ENCODE data around the gene SUPT6H. TPM values are rescaled to one million over a fixed set of nuclear protein-coding genes. Genes with fewer than 3 reads are reported as not detected.
"Not testable (repeated sequence)": the region's sequence is repeated elsewhere in the genome, so short reads cannot be mapped to it uniquely, and the experiment has no call there.

SUPT6H gene
- total and polyA plus RNA-seq, 2 donors (not counting 1 experiment from before 2014, with no cell fraction given): 34.7 to 61.6 TPM

GRCh38 chr17:28722417-28723158 lies 60.6 kb downstream of the SUPT6H start:
- H3K27ac ChIP-seq (ENCODE audit: insufficient read depth, low read length): no peak overlapping the region
- peak overlapping the region in 2 of 4 experiments; percentile 17 to 75 for H3K4me3 ChIP-seq (replicated peaks in 1 of 4; ENCODE audit: control extremely low read depth in 1 of 4, insufficient read depth in 1 of 4, low read depth in 3 of 4, low read length in 4 of 4)
- no peaks in the 10 kb centered on the region for H4K20me1 ChIP-seq (ENCODE audit: control insufficient read depth, extremely low read depth, insufficient read depth, low read length)
- peaks cover 20% of the 10 kb centered on the region for H3K4me1 ChIP-seq (ENCODE audit: control insufficient read depth, extremely low read depth, insufficient read depth, low read length)
- no peak overlapping the region for H3K9ac ChIP-seq (ENCODE audit: insufficient read depth, low read length)
- peaks cover 11% of the 10 kb centered on the region for H3K36me3 ChIP-seq (ENCODE audit: control insufficient read depth, insufficient read depth, low read length)
- H3K4me2 ChIP-seq (ENCODE audit: extremely low read depth, insufficient read depth, low read length): peak overlapping the region; percentile 68
- H3K79me2 ChIP-seq (ENCODE audit: control insufficient read depth, insufficient read depth, low read length): peaks cover 35% of the 10 kb centered on the region
- no peak for DNase-seq (ENCODE audit: low read depth in 2 of 2)
- no peak for TF ChIP-seq EZH2 (IDR thresholded peaks at IDR 0.05; ENCODE audit: low read length, missing control alignments)
- no peak for TF ChIP-seq CTCF (conservative IDR thresholded peaks at IDR 0.05 in 1 of 2, IDR thresholded peaks at IDR 0.05 in 1 of 2; ENCODE audit: low read depth in 1 of 2, low read length in 2 of 2)
- no peak overlapping the region for H2AFZ ChIP-seq (ENCODE audit: low read length)
- H3K9me3 ChIP-seq (ENCODE audit: control insufficient read depth, insufficient read depth, low read depth, low read length): no peaks in the 10 kb centered on the region
- H3K27me3 ChIP-seq (ENCODE audit: control insufficient read depth, insufficient read depth, low read length): no peaks in the 10 kb centered on the region

GRCh38 chr17:28723159-28723835 lies 61.3 kb downstream of the SUPT6H start:
- Histone ChIP-seq H3K4me2 (ENCODE audit: extremely low read depth, insufficient read depth, low read length) (no peak overlapping the region), H3K36me3 (ENCODE audit: control insufficient read depth, insufficient read depth, low read length) (peaks cover 11% of the 10 kb centered on the region), H3K27me3 (ENCODE audit: control insufficient read depth, insufficient read depth, low read length) (no peaks in the 10 kb centered on the region), H3K4me3 (replicated peaks in 1 of 4; ENCODE audit: control extremely low read depth in 1 of 4, insufficient read depth in 1 of 4, low read depth in 3 of 4, low read length in 4 of 4) (peak overlapping the region in 1 of 4 experiments; percentile 4), H3K9me3 (ENCODE audit: control insufficient read depth, insufficient read depth, low read depth, low read length) (no peaks in the 10 kb centered on the region), H3K79me2 (ENCODE audit: control insufficient read depth, insufficient read depth, low read length) (peaks cover 35% of the 10 kb centered on the region), H4K20me1 (ENCODE audit: control insufficient read depth, extremely low read depth, insufficient read depth, low read length) (no peaks in the 10 kb centered on the region), H3K9ac (ENCODE audit: insufficient read depth, low read length) (no peak overlapping the region), H3K4me1 (ENCODE audit: control insufficient read depth, extremely low read depth, insufficient read depth, low read length) (peaks cover 21% of the 10 kb centered on the region), H2AFZ (ENCODE audit: low read length) (no peak overlapping the region), H3K27ac (ENCODE audit: insufficient read depth, low read length) (no peak overlapping the region)
- DNase-seq (ENCODE audit: low read depth in 2 of 2): no peak
- TF ChIP-seq CTCF (conservative IDR thresholded peaks at IDR 0.05 in 1 of 2, IDR thresholded peaks at IDR 0.05 in 1 of 2; ENCODE audit: low read depth in 1 of 2, low read length in 2 of 2): no peak
- TF ChIP-seq EZH2 (IDR thresholded peaks at IDR 0.05; ENCODE audit: low read length, missing control alignments): no peak

DNA sequence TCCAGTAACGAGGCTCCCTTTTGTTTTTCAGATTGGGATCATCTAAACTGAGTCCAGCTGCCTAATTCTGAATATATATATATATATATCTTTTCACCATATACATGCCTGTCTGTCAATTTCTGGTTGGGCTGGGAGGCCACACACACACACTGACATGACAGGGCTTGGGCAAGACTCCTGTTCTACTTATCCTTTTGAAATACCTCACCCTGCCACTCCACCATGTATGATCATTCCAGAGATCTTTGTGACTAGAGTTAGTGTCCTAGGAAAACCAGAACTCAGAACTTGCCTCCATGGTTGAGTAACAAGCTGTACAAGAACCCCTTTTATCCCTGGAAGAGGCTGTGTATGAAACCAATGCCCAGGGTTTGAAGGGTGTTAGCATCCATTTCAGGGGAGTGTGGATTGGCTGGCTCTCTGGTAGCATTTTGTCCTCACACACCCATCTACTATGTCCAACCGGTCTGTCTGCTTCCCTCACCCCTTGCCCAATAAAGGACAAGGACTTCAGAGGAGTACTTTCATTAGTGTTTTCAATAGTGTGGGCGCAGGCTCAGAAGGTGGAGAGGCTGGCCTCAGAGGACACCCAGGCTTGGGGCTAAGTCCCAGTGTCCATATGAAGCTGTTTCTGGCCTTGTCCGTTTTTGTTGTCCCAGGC lies 62.0 kb downstream of the SUPT6H start:
- not testable (repeated sequence) for H3K4me2 ChIP-seq (ENCODE audit: extremely low read depth, insufficient read depth, low read length); DNase-seq (ENCODE audit: low read depth in 2 of 2); H4K20me1 ChIP-seq (ENCODE audit: control insufficient read depth, extremely low read depth, insufficient read depth, low read length); H3K27me3 ChIP-seq (ENCODE audit: control insufficient read depth, insufficient read depth, low read length); H3K27ac ChIP-seq (ENCODE audit: insufficient read depth, low read length); H3K9ac ChIP-seq (ENCODE audit: insufficient read depth, low read length); H3K9me3 ChIP-seq (ENCODE audit: control insufficient read depth, insufficient read depth, low read depth, low read length); H2AFZ ChIP-seq (ENCODE audit: low read length); H3K4me3 ChIP-seq (replicated peaks in 1 of 4; ENCODE audit: control extremely low read depth in 1 of 4, insufficient read depth in 1 of 4, low read depth in 3 of 4, low read length in 4 of 4)
- peaks cover 35% of the 10 kb centered on the region for H3K79me2 ChIP-seq (ENCODE audit: control insufficient read depth, insufficient read depth, low read length)
- H3K36me3 ChIP-seq (ENCODE audit: control insufficient read depth, insufficient read depth, low read length): peaks cover 11% of the 10 kb centered on the region
- H3K4me1 ChIP-seq (ENCODE audit: control insufficient read depth, extremely low read depth, insufficient read depth, low read length): peaks cover 17% of the 10 kb centered on the region
